Measurements from ENCODE around the gene PIK3CA.

- TF ChIP-seq CTCF (IDR thresholded peaks at IDR 0.05; ENCODE audit: borderline replicate concordance, extremely low read depth, low read length, poor library complexity, severe bottlenecking) (no peak), EZH2 (IDR thresholded peaks at IDR 0.05; ENCODE audit: borderline replicate concordance, low read depth, low read length, severe bottlenecking) (no peak)
Measured at GRCh38 chr3:179164857-179165256, 16.7 kb downstream of the PIK3CA start.

All from DND-41 (cell line).